GM18508 (cell line): ENCODE measurements around the gene GNS.
"Not testable (repeated sequence)": the region's sequence is repeated elsewhere in the genome, so short reads cannot be mapped to it uniquely, and the experiment has no call there.

Experiments
- ATAC-seq: cut with Tn5 transposase; IDR thresholded peaks from one replicate; pipeline ENCODE4 v1.9.1; 2021; ENCODE audit warnings: moderate number of reproducible peaks; ENCODE audit not compliant: insufficient read depth, unreplicated experiment

GNS gene

DNA sequence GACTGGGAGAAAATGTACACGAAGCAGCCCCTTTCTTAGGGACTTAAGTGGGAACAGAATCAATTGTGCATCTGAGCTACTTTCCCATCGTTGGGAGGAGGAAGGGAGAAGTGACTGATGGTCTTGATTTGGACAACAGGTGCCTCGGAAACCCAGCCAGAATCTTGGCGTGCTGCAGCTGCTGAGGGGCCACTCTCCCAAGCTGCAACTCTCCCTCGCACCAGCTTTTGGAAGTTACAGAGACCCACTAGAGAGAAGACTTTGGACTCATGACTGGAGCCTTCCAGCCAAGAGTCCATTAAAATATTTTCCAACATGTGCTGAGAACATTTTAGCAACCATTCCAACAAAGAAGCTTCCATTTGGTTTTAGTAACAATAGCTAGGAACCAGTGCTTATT lies 52.3 kb downstream of the GNS start:
- ATAC-seq: no peak

DNA sequence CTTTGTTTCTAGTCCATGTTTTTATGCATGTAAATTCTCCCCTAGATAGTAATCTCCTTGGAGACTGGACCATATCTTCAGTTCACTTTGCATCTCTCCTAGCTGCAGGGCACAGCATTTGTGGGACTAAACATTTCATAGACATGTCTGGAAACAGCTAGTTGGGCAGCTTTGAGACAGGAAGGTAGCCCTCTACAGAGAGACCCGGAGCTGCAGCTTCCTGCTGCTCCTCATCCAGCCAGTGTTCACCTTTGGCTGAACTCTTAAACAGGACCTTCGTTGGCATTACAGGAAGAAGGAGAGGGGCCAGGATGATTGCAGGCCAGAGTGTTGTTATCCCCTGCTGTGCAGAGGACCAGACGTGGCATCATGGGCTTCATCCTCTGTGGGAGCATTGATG lies 52.9 kb downstream of the GNS start:
- no peak for ATAC-seq

DNA sequence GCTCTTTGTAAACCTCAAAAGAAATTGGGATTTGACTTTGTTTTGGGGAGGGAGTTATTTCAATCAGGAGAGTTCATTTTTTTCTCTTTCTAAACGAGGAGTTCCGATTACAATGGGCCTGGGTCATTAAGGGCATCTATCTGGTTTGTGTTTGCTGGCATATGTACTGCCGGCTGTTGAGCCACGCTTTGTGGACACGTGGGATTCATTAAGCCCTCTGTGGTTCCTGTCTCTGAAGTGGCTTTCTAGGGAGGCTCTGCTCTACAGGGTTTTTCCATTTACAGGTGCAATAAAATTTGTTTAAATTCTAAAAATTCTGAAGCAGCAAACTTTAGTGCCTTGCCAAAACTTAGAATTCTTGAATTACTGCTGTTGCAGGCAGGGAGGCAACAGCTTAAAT lies 57.9 kb downstream of the GNS start:
- no peak for ATAC-seq

DNA sequence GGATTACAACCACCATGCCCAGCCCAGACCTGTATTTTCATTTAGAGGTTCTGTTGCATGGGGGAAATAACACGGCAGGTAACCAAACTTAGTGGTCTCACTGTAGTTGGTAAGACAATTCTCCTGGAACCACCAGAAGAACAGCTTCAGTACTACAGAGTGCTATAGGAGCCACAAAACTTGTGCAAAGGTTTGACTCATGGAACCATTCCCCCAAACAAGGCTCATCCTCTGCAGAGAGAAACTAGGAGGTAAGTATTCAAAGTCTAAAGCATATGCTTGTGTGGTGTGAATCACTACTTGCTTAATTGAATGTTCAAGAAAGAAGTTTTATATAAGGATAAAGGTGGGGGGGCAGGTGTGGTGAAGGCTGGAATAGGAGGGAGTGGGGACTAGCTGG lies 58.7 kb downstream of the GNS start:
- ATAC-seq: no peak

DNA sequence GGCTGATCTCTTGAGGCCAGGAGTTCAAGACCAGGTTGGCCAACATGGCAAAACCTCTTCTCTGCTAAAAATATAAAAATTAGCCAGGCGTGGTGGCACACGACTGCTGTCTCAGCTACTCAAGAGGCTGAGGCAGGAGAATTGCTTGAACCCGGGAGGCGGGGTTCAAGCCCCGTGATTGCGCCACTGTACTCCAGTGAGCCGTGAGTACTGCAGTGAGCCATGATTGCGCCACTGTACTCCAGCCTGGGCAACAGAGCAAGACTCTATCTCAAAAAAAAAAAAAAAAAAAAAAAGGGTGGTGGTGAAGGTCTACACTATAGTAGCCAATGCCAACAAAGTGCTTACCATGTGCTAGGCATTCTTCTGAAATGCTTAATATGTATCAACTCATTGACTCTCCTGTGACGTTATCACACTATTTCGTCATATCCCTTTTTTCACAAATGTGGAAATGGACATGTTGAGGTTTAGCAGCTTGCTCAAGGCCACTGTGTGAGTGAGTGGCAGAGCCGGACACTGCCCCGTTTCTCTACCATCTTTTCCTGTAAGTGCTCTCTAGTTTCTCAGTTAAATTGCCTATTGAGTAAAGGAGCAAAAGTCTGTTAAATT lies 59.6 kb downstream of the GNS start:
- no peak for ATAC-seq

DNA sequence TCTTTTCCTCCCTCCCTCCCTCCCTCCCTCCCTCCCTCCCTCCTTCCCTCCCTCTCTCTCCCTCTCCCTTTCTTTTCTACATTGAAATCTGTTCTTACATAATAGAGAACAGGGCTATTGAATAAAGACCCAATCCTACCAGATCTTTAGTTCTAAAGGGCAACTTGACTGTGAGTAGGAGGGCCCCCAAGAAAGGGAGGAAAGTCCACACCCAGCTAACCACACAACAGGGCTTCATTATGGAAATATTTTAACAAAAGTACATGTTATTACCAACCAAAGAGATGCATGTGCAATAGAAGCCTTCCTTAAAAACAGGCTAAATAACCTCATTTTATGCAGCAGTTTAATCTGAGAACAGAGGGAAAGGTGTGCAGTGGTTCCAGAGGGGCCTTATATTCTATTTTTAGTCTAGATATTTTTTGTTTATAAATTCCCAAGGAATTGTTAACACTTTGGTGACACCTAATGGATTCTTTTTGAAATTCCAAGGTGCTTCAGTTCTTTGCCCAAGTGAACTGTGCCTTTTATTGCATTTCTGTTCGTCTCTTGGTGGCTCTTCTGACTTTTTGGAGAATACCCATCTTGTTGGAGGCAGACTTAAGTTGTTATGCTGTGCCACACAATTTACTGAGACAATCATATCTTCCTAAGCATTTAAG lies 63.0 kb downstream of the GNS start:
- ATAC-seq: no peak

DNA sequence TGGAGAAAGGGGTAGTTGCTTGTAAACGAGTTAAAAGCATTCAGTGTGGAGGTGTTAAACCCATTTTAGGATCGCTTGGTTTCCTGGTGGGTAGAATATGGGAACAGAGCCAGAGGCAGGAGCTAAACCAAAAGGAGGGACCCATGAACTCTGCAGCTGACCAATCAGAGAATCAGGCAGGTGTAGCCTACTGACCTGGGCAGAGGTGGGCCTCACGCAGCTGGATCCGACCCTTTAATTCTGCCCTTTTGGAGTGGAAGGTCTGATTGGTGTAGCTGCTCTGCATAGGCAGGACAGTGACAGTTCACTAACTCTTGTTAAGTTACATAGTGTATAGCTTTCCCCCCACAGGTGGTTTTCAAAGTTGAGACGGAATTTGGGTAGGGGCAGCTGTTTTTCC lies 63.7 kb downstream of the GNS start:
- ATAC-seq: no peak

DNA sequence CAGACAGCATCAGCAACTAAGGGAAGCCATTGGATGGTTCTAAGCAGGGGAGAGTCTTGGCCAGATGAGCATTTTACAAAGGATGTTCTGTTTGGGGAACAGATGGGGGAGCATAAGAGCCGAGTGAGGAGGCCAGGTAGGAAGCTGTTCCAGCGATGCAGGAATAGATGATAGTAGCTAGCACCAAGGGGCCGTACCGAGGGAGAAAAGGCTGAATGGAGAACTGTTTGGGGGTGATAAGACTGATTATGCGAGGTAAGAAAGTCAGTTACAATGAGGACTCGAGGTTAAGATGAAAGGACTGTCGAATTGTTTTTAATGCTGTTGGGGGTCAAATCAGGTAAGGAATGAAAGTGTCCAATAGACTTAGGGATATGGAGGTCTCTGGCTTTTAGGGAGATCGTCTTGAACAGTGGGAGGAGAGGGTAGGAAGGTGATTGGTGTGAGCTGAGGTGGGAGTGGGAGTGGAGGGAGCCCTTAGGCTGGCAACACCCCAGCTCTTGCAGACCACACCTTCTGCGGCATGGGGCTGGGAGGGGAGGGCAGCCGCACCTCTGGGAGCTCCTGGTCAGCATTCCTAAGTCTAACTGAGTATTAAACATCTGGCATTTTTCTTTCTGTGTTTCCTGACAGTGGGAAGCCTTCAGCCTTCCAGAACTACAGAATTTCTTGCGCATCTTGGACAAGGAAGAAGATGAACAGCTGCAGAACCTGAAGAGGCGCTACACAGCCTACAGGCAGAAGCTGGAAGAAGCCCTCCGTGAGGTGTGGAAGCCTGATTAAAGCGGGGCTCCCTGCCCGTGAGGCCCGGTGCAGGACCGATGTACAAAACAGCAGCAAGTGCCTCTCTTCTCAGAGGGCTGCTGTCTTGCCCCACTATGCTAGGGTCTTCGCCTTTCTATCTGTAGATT lies 64.8 kb downstream of the GNS start:
- no peak for ATAC-seq

DNA sequence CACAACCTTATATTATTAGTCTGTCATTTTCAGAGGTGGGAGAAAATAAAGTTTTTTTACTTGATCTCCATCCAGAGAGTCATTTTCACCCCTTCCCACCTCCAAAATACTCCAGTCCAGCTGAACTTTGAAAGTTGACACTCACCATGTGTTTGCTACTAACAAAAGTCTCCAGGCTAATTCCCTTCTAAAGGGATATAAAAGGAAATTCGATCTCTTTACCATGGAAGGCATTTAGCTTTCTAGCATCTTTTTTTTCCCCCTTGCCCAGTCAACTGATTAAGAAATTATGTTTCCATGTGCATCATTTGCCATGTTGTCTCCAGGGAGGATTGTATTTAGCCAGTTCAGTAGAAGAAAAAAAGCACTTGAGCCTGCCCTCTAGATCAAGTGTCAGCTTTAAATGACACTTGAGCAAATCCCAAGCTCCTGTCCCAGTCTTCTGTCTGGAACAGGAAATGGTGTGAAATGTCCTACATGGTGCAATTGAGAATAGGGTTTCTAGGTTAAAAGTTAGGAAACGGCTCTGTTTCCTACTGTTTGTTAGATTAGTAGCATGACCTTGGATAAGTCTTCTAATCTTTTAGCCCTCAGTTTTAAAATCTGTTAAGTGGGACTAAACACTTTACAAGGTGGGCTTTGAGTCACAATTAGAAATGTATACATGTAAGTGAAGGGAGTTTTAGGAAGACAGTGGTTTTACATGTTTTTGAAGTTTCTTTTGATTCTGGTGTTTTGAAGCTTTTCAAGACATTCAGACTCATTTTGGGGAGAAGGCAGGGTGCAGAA lies 67.2 kb downstream of the GNS start:
- ATAC-seq: no peak

DNA sequence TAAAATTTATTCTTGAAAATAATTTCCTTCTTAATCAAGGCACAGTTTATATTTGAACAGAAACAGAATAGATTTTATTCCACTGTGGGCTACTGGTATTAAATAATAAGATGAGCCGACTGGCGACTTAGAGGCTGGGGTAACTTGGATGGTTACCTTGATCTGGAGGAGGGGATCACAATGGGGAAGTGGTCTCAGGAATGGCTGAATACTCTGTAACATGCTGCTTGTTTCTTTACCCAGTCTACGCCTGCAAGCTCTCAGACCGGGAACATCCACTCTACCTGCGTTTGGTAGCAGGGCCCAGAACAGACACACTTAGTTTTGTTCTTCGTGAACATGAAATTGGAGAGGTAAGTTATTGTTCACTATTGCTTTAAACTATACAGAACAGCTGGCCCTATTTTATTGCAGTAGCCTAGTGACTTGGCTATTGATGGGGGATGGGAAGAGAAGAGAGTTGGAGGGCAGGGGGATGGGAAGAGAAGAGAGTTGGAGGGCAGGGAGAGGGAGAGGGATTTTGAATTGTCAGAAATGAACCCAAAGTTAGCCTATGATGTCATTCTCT lies 67.9 kb downstream of the GNS start:
- ATAC-seq: no peak

DNA sequence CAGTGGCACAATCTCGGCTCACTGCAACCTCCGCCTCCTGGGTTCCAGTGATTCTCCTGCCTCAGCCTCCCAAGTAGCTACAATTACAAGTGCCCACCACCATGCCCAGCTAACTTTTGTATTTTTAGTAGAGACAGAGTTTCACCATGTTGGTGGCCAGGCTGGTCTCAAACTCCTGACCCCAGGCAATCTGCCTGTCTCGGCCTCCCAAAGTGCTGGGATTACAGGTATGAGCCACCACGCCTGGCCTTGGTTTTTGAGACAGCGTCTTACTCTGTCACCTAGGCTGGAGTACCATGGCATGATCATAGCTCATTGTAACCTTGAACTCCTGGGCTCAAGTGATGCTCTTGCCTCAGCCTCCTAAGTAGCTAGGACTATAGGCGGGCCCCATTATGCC lies 69.0 kb downstream of the GNS start:
- ATAC-seq: not testable (repeated sequence)

DNA sequence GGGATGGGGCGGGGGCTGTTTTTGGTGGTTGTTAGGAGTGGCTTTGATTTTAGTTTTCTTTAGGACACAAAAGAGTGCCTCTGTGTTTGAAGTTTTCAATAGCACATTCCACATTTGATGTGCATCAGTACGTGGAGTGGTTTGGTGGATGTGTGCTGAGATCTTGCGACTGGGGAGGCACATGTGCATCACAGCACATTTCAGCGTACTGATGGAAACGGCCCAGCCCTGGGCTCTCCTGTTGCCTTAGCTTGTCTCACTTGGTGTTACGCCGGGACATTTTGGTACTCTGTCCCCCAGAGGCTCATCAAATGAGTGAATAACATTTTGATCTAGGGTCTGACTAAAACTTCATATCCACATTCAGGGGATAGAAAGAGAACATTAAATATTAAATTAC lies 70.5 kb downstream of the GNS start:
- ATAC-seq: no peak

DNA sequence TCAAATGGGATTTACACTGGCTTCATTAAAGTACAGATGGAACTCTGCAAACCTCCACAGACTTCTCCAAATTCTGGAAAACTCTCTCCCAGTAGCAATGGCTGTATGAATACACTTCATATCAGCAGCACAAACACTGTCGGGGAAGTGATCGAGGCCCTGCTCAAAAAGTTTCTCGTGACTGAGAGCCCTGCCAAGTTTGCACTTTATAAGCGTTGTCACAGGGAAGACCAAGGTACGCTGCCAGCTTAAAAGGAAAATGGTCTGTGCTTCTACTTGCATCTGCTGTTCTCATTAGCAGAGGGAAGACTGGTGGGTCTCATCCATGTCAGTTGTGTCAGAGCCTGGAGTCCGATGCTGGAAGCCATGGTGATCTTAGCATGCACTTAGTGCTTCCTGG lies 71.0 kb downstream of the GNS start:
- ATAC-seq: no peak

DNA sequence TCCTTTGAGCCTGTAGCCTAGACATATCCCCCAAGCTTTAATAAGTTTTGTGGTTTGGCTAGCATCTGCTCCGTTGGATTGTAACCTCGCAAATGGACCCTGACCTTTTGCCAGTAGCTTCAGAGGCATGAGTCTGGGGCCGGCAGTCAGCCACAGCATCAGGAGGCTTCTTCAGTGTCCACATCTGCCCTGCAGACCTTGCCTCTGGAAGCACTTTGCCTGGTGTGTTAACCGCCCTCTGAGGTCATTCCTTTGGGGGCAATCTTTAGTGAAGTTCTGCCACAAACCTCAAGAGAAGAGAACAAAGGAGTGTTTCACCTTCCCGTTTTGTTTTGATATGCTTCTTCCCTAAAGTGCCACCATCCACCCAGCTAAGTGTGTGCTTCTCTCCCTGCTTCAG lies 71.4 kb downstream of the GNS start:
- no peak for ATAC-seq

DNA sequence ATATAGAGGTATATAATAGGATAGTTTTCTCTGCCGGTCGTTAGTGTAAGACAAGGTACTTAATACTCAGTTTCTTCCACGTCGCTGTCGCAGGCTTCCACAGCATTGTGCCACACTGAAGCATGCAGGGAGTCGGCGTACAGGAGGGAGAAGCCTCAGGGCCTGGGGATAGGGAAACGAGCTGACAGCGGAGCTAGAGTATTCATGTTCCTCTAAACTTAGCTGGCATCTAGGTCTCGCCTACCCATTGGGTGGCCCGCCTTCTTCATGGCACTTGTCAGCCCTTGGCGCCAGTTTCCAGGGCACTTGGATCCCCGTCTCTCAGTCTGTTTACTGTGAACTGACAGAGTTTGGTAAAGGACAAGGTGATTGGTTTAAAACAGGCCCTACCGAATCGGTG lies 73.6 kb downstream of the GNS start:
- no peak for ATAC-seq

DNA sequence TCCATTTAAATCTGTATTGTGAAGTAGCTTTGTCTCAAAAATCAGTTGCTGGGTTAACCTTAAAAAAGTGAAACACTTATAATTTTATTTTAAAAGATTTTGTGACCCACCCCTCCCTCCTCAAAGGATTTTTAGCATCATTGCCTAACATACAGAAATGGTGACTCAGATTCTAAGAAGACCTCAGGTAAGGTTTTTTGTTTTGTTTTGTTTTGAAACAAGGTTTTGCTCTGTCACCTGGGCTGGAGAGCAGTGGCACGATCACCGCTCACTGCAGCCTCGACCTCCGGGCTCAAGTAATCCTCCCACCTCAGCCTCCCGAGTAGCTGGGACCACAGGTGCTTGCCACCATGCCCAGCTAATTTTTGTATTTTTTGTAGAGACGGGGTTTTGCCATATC lies 74.2 kb downstream of the GNS start:
- no peak for ATAC-seq

DNA sequence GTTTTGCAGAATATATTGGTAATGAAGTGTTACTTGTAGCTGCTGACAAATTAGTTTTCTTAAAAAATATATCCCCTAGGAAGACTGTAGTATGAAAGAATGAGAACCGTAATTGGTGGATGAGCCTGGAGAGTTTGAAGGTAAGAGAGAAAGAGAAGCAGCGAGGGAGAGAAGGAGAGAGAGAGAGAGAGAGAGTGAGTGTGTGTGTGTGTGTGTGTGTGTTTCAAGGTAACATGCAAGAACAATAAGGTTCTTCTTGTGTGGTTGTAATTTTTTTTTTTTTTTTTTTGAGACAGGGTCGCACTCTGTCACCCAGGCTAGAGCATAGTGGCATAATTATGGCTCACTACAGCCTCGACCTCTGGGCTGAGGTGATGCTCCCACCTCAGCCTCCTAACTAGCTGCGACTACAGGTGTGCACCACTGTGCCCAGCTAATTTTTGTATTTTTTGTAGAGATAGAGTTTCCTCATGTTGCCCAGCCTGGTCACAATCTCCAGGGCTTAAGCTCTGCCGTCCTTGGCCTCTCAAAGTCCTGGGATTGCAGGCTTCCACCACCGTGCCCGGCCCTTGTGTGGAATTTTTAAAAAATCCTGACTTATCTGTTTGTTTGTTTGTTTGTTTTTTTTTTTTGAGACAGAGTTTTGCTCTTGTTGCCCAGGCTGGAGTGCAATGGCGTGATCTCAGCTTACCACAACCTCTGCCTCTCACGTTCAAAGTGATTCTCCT lies 75.2 kb downstream of the GNS start:
- ATAC-seq: no peak

DNA sequence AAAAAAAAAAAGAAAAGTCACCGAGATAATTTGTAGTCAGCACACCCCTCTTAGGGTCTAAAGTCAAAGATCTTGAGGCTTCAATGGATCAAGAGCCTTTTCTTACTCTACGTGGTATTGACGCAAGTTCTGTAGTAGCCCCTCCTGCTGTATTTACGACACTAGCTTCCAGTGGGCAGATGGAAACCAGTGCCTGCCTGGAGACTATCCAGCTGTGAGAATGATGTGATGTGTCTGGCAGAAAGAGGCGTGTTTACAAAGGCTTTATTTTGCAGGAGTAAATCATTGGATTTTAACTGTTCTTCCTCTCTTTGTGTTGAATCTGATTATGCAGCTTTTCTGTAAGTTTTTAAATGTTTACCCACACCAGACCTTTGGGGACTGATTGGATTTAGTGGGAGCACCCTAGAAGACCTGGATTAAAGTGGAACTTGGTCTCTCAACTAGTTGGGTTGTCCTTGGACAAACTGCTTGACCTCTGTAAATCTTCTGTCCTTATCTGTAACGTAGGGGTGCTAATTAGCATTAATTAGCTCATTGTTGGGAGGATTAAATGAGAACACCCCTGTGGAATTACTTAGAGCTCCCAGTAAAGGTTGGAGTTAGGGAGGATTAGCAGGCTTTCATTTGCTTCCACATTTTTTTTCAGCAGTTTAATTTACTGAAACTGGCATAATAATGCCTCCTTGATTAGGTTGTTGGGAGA lies 76.5 kb downstream of the GNS start:
- no peak for ATAC-seq
